GM12873 (cell line): ENCODE measurements around the gene TLN1.

ENCODE experiments used
- TF ChIP-seq, protein P1 (sequence below): IDR thresholded peaks from 2 replicates; pipeline ENCODE4 v1.5.1; 2012; ENCODE audit warnings: low read depth, mild to moderate bottlenecking, moderate library complexity, low read length, control low read depth; ENCODE audit not compliant: insufficient read depth; ENCODE audit errors: missing control alignments

The TLN1 gene

DNA sequence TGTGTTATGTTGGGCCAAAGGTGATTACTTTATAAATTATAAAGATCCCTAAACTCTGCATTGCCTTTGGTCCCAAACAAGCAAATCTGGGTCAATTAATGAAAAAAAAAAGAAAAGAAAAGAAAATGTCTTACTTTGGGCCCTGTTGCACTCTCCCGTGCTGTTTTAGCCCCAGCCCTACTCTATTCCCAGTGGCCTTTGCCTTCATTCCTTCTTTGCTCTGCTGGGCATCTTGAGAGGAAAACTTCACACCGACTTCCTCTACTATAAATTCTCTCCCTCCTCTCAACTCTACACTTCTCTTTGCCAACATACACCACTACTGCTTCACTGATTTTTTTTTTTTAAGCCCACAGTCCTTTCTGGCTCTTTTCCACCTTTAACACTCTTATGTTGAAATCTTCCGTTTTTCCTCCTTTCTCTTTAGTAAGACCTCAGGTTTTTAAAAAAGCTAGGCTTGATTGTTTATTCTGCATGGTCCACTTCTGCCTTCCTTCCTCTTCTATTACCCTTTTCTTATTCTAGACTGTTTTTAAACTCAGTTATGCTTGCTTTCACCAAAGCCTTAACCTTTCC is 26.6 kb upstream of the TLN1 start:
- TF ChIP-seq, protein P1, sequence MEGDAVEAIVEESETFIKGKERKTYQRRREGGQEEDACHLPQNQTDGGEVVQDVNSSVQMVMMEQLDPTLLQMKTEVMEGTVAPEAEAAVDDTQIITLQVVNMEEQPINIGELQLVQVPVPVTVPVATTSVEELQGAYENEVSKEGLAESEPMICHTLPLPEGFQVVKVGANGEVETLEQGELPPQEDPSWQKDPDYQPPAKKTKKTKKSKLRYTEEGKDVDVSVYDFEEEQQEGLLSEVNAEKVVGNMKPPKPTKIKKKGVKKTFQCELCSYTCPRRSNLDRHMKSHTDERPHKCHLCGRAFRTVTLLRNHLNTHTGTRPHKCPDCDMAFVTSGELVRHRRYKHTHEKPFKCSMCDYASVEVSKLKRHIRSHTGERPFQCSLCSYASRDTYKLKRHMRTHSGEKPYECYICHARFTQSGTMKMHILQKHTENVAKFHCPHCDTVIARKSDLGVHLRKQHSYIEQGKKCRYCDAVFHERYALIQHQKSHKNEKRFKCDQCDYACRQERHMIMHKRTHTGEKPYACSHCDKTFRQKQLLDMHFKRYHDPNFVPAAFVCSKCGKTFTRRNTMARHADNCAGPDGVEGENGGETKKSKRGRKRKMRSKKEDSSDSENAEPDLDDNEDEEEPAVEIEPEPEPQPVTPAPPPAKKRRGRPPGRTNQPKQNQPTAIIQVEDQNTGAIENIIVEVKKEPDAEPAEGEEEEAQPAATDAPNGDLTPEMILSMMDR: no peak

DNA sequence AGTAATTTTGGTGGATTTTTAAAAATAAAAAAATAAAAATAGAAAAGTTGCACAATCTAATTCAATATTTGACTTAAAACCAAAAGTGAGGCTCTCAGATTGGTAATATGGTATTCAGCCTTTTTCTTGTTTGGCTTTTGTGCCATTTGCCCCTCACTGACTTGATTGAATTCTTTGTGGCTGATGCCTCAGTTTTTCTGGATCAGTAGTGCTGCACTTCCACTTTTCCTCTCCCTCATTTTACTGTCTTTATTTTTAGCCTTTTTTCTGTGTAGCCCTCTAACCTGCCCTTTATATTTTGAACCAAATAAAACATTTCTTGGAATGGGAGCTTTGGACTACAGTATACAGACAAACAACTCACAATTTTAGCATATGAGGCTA is 25.9 kb upstream of the TLN1 start:
- TF ChIP-seq, protein P1: no peak

DNA sequence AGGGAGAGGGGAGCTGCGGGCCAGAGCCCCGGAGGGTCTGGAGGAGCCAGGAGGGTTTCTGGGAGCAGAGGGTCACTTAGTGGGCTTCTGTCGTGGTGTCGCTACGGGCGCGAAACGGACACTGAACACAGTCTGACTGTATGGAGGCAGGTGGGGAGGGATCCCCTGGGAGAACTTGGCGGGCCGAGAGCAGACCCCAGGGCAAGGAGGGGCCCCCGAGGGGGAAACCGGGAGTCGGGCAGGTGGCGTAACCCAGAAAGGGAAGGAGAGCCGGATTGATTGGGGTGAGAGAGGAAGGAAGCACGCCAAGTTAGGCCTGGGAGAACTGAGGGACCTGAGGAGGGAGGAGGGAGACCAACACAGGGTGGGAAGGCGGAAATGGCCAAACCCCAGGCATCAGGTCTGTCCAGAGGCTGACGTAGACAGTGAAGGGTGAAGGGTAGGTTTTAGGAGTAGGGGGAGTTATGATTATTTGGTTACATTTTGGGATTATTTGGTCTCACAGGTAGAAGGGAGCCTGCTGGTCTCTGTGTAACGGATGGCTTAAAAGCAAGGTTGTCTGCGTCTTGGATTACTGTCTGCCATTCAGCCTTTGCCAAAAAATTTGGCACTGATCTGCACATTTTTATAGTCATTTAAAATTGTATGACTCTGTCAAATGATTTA is 25.4 kb upstream of the TLN1 start:
- TF ChIP-seq, protein P1: no peak

DNA sequence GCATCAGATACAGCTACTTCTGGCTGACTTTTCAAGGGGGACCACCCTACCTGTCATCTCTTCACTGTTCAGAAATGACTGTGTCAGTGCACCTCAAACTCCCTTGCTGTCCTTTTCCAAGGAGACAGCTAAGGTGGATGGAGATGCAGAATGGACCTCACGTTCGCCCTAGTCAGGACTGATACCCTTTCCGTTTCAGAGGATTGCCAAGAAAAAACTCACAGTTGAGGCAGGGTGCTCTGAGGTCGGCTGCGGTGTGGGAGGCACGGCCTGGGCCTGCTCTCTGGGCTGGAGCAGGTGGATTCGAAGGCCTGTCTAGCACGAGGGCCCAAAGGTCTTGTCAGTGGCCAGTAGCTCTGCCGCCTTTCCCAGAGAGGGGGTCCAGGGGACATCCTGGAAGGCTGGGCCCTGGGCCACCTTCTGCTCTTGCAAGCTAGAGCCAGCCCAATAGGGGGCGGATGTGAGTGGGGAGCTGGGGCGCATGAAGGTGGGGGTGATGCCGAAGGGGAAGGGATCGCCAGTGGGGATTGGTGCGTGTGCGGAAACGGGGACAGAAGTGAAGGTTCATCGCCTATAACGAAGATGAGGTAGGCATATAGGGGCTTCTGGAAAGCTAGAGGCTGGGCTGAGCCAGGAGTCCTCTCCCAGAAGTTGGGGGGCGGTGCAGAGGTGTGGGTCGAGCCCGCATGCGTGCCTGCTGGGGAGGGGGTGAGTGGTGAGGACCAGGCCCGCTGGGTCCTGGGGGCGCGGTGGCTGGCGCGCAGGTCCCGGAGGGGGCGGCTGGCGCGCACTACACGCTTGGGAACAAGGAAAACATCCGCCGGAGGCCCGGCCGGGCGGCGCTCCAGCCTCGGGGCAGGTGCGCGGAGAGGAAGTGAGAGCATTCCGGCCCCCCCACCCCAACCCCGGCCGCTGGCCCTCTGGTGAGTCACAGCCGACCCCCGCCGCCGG is 24.6 kb upstream of the TLN1 start:
- TF ChIP-seq, protein P1: peak; percentile 90

DNA sequence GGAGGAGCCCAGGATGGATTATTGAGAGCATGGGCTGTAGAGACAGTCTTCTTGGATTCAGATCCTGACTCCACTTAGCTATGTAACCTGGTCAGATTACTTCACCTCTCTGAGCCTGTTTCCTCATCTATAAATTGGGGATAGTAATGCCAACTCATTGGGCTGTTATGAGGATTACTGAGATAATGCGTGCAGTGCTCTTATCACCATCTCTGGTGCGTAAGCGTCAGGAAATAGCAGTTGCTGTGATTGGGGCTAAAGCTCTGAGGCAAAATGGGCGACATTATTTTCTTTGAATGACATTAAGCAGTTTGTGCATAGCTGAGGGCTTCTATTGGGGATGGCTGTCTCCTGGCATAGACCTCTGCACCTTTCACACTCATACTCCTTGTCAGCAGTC is 23.1 kb upstream of the TLN1 start:
- TF ChIP-seq, protein P1: no peak

DNA sequence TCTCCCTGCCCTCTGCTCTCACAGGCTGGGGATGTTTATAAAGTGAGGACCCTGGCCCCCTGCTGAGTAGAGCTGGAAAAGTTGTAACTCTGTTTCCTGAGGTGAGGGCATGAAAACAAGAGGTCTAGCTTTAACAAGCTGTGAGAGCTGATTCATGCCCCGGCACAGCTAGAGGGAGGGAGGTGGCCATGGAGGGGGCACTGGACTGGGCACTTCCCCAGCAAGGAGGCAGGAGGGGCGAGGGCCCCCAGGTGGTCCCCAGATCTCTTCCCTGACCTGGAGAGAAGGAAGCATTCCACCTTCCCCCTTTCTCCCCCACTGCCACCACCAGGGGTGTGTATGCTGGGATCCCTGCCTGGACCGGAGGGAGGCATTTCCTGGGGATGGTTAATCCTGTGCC is 22.3 kb upstream of the TLN1 start, which contains the start of gene MSMP:
TSS of gene MSMP (minus strand) at position 13 of the 400 bp plus-strand sequence. CDS start 147 bp downstream, outside the sequence.
- TF ChIP-seq, protein P1: no peak

DNA sequence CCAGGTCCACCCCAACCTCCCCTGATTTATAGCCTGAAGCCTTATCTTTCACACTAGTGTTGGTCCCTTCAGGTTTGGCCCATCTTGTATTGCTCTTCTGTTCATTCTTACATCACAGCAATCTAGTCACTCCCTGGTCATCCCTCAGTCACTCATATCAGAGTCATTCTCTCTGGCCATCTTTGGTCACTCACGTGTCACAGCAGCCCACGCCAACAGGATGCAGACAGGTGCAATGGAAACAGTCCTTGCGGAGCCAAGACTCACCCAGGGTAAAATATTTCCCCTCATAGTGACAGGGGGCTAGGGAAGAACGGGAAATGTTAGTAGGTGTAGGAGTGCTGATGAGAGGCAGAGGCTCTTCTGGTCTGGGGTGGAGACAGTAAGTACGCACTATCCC is 21.5 kb upstream of the TLN1 start:
- TF ChIP-seq, protein P1: no peak
